ENCODE data around the gene IFNAR1.

DNA sequence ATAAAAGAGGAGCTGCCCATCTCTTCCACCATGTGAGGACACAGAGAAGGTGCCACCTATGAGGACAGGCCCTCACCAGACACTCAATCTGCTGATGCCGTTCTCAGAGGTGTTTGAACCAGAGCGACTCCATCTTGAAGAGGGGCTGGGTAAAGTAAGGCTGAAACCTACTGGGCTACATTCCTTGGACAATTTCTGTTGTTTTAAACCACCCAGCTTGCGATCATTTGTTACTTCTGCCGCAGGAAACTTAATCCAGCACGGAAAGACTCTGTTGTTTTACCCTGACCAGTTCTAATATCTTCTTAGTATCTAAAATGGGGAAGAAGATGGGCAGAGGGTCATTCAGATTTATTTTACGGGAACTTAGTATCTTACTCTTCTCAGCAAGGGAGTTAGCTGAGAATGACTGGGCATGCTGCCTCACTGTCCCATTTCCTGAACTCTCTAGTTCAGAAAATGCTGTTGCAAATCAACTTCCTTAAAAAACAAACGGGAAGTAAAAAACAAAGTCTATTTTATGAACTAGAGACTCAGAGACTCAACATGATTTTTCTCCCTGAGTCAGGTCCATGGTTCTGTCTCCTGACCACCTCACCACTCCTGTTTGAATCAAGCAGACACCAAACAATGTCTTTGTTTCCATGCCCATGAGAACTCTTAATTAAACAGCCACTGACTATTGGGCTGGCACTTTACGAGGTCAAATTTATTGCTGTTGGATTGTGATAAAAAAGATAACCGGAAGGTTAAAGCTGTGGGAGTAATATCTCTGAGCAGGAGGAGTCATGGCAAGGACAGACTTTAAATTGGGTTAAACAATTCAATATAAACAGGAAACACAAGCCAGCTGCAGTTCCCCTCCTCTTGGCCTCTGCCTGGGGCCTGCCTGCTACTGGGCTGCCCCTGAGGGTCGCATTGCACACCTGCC lies 23.8 kb upstream of the IFNAR1 start:
- no peak for TF ChIP-seq POLR2A (IDR thresholded peaks at IDR 0.05)
- TF ChIP-seq, protein P1, sequence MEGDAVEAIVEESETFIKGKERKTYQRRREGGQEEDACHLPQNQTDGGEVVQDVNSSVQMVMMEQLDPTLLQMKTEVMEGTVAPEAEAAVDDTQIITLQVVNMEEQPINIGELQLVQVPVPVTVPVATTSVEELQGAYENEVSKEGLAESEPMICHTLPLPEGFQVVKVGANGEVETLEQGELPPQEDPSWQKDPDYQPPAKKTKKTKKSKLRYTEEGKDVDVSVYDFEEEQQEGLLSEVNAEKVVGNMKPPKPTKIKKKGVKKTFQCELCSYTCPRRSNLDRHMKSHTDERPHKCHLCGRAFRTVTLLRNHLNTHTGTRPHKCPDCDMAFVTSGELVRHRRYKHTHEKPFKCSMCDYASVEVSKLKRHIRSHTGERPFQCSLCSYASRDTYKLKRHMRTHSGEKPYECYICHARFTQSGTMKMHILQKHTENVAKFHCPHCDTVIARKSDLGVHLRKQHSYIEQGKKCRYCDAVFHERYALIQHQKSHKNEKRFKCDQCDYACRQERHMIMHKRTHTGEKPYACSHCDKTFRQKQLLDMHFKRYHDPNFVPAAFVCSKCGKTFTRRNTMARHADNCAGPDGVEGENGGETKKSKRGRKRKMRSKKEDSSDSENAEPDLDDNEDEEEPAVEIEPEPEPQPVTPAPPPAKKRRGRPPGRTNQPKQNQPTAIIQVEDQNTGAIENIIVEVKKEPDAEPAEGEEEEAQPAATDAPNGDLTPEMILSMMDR (IDR thresholded peaks at IDR 0.05): no peak
